ENCODE data around the gene USP3.

Gene USP3

DNA sequence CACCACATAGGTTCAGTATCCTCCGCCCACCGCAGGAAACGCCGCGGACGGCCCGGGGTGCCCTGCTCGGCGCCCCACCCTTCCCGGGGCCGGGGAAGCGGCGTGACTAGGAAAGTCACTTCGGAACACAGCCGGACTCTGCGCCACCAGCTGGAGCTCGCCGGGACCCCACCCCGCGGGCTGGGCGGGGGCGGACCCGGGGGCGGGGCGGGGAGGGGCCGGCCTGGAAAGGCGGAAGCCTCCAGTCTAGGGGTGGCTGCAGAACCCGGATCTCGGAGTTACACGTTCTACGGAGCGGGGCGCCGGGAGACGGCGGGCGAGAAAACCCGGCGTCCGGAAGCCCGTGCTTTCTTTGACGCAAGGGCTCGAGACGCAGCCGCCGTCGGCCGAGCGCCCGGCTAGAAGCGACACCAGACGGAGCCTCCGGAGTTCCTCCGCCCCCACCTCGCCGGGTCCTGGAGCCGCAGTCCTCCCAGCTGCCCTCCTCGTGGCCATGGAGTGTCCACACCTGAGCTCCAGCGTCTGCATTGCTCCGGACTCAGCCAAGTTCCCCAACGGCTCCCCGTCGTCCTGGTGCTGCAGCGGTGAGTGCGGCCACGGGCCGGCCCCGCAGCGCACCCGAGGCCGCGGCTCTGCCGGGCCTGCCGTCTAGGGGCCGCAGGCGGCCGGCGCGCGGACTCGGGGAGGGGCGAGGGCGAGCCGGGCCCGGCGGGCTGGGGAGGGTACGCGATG lies at the start of gene USP3:
Gene USP3 (plus strand): TSS at position 347 of the 732 bp plus-strand sequence. CDS start 147 bp downstream, at position 494.
- in situ Hi-C loops (cut with HindIII; ENCODE audit: low pct_unique_long_range_greater_than_20kb, low sequenced_read_pairs) = no loop called here
- peak; percentile 84; the same call in 1 of the 2 replicates for TF ChIP-seq JUND (IDR thresholded peaks at IDR 0.05; ENCODE audit: low read depth)

GRCh38 chr15:63456258-63456657 lies 48.1 kb upstream of the USP3 start:
- DNase-seq (ENCODE audit: low read depth in 1 of 2, low spot score in 1 of 2) = no peak
- in situ Hi-C loops (cut with HindIII; ENCODE audit: low pct_unique_long_range_greater_than_20kb, low sequenced_read_pairs) = no loop called here
- TF ChIP-seq JUND (IDR thresholded peaks at IDR 0.05; ENCODE audit: low read depth) = no peak

More for the DNA sequence above, at the start of gene USP3:
- peak; percentile 49 to 97 for DNase-seq (ENCODE audit: low read depth in 1 of 2, low spot score in 1 of 2)

GRCh38 chr15:63457379-63457778 lies 47.0 kb upstream of the USP3 start:
- DNase-seq (ENCODE audit: low read depth in 1 of 2, low spot score in 1 of 2) = no peak
- in situ Hi-C loops (cut with HindIII; ENCODE audit: low pct_unique_long_range_greater_than_20kb, low sequenced_read_pairs) = no loop called here
- no peak for TF ChIP-seq JUND (IDR thresholded peaks at IDR 0.05; ENCODE audit: low read depth)

- TF ChIP-seq JUND (IDR thresholded peaks at IDR 0.05; ENCODE audit: low read depth) = no peak
- in situ Hi-C loops (cut with HindIII; ENCODE audit: low pct_unique_long_range_greater_than_20kb, low sequenced_read_pairs) = no loop called here
- no peak for DNase-seq (ENCODE audit: low read depth in 1 of 2, low spot score in 1 of 2)
Measured at GRCh38 chr15:63458026-63458425, 46.4 kb upstream of the USP3 start.

GRCh38 chr15:63458794-63459395 lies 45.5 kb upstream of the USP3 start:
- in situ Hi-C loops (cut with HindIII; ENCODE audit: low pct_unique_long_range_greater_than_20kb, low sequenced_read_pairs) = no loop called here
- TF ChIP-seq JUND (IDR thresholded peaks at IDR 0.05; ENCODE audit: low read depth) = no peak
- no peak for DNase-seq (ENCODE audit: low read depth in 1 of 2, low spot score in 1 of 2)

- in situ Hi-C loops (cut with HindIII; ENCODE audit: low pct_unique_long_range_greater_than_20kb, low sequenced_read_pairs) = no loop called here
- peak in 1 of 2 experiments; percentile 60 for DNase-seq (ENCODE audit: low read depth in 1 of 2, low spot score in 1 of 2)
- no peak; the same call in 1 of the 2 replicates for TF ChIP-seq JUND (IDR thresholded peaks at IDR 0.05; ENCODE audit: low read depth)
Measured at GRCh38 chr15:63460210-63461155, 43.9 kb upstream of the USP3 start.

GRCh38 chr15:63461230-63461985 lies 43.0 kb upstream of the USP3 start:
- peak; percentile 37 to 68 for DNase-seq (ENCODE audit: low read depth in 1 of 2, low spot score in 1 of 2)
- in situ Hi-C loops (cut with HindIII; ENCODE audit: low pct_unique_long_range_greater_than_20kb, low sequenced_read_pairs) = no loop called here

GRCh38 chr15:63462088-63462487 lies 42.3 kb upstream of the USP3 start:
- TF ChIP-seq JUND (IDR thresholded peaks at IDR 0.05; ENCODE audit: low read depth) = no peak
- in situ Hi-C loops (cut with HindIII; ENCODE audit: low pct_unique_long_range_greater_than_20kb, low sequenced_read_pairs) = no loop called here
- no peak for DNase-seq (ENCODE audit: low read depth in 1 of 2, low spot score in 1 of 2)

More at GRCh38 chr15:63461230-63461985, 43.0 kb upstream of the USP3 start:
- TF ChIP-seq JUND (IDR thresholded peaks at IDR 0.05; ENCODE audit: low read depth) = no peak

DNA sequence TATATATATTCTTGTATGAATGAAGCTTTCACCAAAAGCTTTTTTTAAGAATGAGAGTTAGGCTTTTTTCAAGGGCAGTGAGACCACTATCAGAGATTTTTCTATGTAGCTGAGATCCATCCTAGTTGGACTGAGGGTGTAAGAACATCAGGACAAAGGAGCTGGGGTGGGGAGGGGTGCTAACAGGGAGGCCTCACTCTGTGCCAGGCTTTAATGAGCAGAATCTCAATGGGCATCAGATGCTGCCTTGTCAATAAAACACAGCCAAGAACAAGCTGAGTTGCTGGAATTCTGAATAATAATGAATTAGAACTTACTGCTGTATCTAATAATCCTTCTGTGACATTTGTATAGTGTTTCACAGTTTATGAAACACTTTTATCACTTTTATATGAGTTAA lies 41.4 kb upstream of the USP3 start:
- in situ Hi-C loops (cut with HindIII; ENCODE audit: low pct_unique_long_range_greater_than_20kb, low sequenced_read_pairs) = no loop called here

DNA sequence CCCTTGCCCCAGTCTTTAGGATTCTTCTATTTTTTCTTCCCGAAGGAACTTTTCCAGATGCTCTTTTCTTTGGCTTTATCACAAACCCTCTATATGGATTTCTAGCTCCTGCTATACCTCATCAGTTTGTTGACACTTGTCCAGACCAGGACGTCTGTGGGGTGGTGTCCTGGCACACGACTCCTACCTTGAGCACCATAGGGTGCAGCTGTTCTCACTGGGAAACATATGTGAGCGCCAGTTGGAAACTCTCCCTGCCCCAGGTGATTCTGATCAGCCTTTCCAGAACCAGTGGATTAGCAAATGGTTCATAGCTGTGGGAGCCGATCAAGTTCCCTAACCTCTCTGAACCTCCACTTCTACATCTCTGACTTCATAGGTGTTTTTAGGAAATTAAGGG lies 40.6 kb upstream of the USP3 start:
- in situ Hi-C loops (cut with HindIII; ENCODE audit: low pct_unique_long_range_greater_than_20kb, low sequenced_read_pairs) = no loop called here
- DNase-seq (ENCODE audit: low read depth in 1 of 2, low spot score in 1 of 2) = no peak
- TF ChIP-seq JUND (IDR thresholded peaks at IDR 0.05; ENCODE audit: low read depth) = no peak

More for the DNA sequence above, 41.4 kb upstream of the USP3 start:
- no peak for TF ChIP-seq JUND (IDR thresholded peaks at IDR 0.05; ENCODE audit: low read depth)
- DNase-seq (ENCODE audit: low read depth in 1 of 2, low spot score in 1 of 2) = no peak

GRCh38 chr15:63465104-63465503 lies 39.3 kb upstream of the USP3 start:
- no peak for TF ChIP-seq JUND (IDR thresholded peaks at IDR 0.05; ENCODE audit: low read depth)
- in situ Hi-C loops (cut with HindIII; ENCODE audit: low pct_unique_long_range_greater_than_20kb, low sequenced_read_pairs) = no loop called here
- DNase-seq (ENCODE audit: low read depth in 1 of 2, low spot score in 1 of 2) = no peak
